Measurements from ENCODE around the gene LRRC23.
"Not testable (repeated sequence)": the region's sequence is repeated elsewhere in the genome, so short reads cannot be mapped to it uniquely, and the experiment has no call there.

Gene LRRC23

DNA sequence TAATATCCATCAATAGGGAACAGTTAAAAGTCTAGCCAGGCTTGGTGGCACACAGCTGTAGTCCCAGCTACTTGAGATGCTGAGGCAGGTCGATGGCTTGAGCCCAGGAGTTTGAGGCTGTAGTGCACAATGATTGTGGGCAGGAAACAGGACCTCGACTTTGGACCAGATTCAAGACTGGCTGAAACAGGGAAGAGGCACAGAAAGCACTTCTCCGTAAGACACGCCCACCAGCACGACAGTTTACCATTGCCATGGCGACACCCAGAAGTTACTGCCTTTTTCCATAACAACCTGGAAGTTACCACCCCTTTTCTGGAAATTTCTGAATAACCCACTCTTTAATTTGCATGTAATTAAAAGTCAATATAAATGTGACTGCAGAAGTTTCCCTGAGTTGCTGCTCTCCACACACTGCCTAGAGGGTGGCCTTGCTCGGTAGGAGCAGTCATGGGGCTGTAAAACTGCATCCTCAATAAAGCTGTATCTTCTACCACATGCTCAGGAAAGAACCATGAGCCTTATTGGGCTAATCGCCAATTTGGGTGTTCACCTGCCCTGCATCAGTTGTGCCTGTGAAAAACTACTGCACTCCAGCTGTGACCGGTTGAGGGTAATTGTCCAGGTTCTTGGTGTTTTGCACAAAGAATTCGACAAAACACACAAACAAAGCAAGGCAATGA lies 4.6 kb upstream of the LRRC23 start:
- peak in 46 of 58 donors; percentile 9 to 82 (median 42) for DNase-seq

DNA sequence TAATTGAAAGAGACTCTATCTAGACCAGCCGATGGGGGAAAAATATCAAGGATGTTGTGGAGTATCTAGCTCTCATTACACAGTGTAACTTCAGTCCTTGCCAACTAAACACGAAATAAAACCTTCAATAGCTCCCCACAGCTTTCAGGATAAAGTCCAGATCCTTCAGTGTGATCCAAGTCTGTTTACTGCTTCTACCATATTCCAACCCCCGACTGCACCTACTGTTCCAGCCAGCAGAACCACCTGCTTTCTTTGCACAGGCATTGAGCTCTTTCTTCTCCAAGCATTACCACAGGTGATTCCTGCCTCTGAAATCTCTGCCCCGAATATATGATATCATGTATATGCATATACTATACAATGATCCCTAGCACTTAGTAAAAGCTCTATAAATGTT lies 2.2 kb upstream of the LRRC23 start:
- no peak for DNase-seq

DNA sequence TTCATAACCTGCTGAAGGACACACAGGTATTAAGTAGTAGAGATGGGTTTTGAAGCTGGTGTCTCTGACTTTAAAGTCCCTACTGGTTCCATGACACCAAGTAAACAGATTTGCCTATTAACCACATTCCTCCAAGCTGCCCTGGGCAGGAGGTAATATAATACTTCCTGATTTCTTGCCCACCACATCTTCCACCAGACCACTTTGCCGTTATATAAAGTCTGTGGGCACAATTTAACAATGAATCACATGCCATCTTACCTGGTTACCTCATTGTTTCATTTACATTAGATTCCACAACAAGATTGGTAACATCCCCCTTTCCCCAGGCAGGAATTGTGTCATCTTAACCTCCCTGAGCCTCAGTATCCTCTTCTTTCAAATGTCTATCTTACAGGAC lies 900 bp upstream of the LRRC23 start:
- DNase-seq = no peak

DNA sequence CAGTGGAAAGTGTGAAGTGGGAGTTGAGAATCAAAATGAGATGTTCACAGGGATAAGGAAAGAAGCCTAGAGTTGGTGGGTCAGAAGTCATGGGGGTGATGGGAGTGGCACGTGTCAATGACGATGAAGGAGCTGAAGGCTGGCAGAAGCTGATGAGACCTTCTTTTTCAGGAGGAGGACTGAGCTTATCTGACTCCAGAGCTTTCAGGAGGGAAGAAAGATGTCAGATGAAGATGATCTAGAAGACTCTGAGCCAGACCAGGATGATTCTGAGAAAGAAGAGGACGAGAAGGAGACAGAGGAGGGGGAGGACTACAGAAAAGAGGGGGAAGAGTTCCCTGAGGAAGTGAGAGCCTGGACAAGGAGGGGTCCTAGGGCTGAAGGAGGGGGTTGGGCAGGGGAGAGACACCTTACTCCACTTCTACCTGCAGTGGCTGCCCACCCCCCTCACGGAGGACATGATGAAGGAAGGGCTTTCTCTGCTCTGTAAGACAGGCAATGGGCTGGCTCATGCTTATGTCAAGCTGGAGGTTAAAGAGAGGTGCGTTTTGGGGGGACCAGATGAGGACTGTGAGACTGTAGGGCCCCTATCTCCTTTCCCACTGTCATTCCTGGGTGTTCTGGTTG lies 905 bp downstream of the LRRC23 start:
- no peak for DNase-seq

DNA sequence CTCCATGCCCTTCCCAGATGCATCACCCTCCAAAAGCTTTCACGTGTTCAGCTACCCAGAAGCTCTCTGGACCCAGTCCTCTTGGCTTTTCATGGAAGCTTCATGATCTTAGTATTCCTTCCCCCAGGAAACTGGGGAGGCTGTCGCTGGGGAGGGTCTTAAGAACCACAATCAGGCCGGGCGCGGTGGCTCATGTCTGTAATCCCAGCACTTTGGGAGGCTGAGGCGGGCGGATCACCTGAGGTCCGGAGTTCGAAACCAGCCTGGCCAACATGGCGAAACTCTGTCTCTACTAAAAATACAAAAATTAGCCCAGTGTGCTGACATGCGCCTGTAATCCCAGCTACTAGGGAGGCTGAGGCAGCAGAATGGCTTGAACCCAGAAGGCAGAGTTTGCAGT lies 3.5 kb downstream of the LRRC23 start:
- DNase-seq = not testable (repeated sequence)

DNA sequence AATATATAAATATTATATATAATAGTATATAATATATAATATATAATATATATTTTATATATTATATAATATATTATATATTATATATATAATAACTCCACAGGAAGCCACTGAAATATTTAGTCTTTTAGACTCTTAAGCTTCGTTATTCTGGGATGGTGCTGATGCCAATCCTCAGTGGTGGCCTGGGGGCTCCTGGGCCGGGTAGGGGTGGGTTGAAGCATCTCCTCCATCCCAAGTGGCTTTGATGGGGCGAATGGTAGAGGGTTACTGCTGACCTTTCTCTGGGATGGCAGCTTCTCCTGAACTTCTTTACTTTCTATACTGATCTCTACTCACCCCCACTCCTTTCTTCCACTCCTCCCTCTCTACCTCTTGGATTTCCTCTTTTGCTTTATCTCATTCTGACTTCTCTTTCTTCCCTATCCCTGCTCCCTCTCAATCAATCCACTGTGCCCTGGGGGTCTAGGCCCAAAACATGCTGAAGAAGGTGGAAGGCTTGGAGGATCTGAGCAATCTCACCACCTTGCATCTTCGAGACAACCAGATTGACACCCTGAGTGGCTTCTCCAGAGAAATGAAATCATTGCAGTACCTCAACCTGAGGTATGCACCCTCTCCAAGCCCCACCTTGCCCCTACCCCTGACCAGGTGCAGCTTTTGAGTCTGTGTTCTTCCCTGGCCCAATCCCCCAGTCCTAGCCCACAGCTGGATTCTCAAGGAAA lies 5.0 kb downstream of the LRRC23 start:
- no peak for DNase-seq

DNA sequence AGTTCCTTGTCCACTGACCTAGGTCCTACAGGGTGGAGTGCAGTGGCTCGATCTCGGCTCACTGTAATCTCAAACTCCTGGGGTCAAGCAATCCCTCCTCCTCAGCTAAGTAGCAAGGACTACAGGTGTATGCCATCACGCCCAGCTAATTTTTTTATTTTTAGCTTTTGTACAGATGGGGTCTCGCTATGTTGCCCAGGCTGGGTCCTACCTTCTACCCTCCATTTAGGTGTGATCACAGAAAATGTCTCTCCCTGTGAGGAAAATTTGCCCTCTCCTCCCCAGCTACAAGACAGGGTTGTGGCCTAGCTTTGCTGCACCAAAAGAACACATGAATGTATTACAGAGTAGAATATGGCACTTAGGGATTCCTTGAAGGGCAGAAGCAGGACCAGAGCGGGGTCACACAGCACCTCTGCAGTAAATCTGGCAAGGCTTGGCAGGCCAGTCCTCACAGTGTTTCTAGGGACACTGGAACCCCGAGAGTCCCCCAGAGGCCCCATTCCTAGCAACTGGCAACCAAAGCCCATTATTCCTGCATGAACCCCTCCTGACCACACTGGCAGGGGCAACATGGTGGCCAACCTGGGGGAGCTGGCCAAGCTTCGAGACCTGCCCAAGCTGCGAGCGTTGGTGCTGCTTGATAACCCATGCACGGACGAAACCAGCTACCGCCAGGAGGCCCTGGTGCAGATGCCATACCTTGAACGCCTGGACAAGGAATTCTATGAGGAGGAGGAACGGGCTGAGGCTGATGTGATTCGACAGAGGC lies 7.7 kb downstream of the LRRC23 start:
- DNase-seq = no peak

DNA sequence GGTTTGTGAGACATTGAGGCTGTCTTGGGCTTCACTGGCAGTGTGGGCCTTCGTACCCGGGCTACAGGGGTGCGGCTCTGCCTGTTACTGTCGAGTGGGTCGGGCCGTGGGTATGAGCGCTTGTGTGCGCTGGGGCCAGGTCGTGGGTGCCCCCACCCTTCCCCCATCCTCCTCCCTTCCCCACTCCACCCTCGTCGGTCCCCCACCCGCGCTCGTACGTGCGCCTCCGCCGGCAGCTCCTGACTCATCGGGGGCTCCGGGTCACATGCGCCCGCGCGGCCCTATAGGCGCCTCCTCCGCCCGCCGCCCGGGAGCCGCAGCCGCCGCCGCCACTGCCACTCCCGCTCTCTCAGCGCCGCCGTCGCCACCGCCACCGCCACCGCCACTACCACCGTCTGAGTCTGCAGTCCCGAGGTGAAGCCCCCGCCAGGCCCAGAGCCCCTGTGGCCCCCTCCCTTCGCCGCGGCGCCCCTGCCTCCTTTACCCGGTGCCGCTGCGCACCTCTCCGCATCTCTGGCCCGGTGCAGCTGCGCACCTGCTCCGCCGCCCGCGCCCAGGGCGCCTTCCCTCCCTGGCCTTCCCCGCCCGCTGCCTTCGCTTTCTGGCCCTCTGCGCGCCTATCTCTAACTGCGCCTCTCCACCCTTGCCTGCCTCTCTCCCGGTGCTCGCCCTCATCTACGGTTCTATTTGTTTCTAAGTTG lies 9.8 kb downstream of the LRRC23 start, which contains the start of gene ENO2:
ENO2 (plus strand) TSS at position 335 of the 701 bp plus-strand sequence. CDS start 1,253 bp downstream, outside the sequence.
- DNase-seq = peak in 55 of 58 donors; percentile 19 to 91 (median 77)

DNA sequence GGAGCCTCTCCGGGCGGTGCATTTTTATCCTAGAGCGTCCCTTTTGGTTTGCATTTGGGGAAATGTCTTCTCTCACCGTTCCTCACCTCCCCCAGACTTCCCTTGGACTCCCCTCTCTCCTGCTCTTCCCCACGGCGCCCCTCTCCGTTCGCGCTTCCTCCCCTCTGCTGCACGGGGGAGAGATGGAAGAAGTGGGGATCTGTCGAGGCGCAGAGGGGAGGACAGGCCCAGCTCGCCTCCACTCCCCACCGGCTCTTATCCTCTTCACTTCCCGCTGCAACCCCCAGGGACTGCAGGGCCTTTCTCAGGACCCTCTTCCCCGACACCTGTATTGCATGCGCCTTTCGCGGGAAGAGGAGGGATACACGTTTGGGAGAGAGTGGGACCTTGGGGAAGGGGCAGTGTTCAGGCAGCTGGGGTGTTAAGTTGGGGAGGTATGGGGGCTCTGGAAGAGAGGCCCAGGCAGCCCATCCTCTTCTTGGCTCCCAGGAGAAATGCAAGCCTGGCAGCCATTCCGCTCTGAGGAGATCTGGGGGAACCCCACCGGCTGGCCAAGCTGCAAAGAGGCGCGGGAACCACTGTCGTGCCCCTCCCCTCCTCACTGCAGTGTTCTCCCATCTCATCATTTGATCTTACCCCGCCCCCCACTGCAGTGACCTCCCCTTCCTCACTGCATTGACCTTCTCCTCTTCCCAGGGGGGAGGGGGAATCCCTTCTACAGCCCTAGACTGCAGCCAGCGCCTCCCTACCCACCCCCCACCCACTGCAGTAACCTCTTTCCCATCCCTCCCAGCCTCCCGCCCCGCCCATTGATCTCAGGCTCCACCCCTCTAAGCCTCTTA lies 10.5 kb downstream of the LRRC23 start:
- DNase-seq = peak in 10 of 58 donors; percentile 19 to 53 (median 32)

DNA sequence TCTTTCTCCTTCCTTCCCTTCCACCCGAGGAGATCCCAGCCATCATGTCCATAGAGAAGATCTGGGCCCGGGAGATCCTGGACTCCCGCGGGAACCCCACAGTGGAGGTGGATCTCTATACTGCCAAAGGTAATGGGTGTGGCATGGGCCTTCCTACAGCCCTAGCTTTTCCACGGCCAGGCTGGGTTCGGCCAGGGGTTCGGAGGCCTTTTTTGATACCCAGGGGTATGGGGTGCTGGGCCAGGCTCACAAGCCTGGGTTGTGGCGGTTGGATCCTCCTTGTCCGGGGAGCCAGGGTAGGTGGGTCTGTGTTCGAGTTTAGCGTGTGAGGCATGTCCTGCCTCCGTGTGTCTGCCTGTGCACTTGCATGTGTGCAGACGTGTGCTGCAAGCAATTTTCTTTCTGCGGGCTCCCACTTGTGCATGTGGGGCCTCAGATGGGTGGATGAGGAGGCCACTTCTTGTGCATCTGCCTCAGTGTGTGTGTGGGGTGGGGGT lies 11.2 kb downstream of the LRRC23 start:
- no peak for DNase-seq

DNA sequence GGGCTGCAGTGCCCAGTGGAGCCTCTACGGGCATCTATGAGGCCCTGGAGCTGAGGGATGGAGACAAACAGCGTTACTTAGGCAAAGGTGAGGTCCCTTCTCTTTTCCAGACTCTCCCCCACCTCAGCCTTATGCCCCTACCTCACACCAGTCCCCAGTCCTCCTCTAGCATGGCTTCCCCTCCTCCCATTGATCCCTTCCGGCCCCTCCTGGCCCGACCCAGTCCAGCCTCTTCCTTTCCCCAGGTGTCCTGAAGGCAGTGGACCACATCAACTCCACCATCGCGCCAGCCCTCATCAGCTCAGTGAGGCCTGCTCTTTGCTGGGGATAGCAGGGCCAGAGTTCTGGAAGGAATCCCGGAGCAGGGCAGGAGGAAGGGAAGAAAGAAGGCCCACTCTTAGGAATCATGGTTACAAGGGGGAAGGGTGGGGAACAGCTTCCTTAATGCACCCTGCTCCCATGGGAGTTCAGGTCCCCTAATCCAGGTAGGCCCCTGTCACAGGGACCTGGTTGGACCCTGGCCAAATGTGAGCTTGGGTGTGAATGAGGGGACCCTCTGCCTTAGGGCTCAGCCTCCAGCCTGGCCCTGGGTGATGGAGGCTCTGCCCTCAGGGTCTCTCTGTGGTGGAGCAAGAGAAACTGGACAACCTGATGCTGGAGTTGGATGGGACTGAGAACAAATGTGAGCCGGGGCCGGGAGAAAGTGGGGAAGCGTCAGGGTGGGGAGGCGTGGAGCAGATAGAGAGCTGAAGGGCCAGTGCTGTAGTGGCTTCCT lies 12.0 kb downstream of the LRRC23 start:
- DNase-seq = no peak

DNA sequence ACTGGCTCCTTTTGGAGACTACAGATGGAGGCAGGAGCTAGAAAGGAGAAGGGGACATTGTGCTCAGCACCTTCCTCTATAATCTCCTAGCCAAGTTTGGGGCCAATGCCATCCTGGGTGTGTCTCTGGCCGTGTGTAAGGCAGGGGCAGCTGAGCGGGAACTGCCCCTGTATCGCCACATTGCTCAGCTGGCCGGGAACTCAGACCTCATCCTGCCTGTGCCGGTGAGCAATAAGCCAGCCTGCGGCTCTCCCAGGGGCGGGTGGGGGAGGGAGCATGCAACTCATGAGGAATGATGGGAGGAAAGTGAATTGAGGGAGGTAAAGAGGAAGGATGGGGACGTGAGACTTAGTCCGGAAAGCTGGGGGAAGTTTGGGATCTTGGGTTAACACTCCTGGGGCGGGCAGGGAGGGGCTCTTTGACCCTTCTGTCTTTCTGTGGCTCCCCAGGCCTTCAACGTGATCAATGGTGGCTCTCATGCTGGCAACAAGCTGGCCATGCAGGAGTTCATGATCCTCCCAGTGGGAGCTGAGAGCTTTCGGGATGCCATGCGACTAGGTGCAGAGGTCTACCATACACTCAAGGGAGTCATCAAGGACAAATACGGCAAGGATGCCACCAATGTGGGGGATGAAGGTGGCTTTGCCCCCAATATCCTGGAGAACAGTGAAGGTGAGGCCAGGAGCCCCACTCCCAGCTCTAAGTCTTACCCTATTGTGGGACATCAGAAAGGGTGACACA lies 13.0 kb downstream of the LRRC23 start:
- no peak for DNase-seq

DNA sequence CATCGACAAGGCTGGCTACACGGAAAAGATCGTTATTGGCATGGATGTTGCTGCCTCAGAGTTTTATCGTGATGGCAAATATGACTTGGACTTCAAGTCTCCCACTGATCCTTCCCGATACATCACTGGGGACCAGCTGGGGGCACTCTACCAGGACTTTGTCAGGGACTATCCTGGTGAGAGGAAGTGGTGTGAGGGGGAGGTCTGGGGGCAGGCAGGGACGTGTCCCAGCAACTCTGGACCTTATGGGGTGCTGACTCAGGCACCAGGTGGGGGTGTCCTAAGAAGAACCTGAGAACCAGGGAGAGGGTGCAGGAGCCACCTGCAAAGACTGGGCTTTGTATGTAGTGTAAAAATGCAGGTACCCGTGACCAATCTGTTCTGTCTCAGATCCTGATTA lies 15.0 kb downstream of the LRRC23 start:
- DNase-seq = no peak

DNA sequence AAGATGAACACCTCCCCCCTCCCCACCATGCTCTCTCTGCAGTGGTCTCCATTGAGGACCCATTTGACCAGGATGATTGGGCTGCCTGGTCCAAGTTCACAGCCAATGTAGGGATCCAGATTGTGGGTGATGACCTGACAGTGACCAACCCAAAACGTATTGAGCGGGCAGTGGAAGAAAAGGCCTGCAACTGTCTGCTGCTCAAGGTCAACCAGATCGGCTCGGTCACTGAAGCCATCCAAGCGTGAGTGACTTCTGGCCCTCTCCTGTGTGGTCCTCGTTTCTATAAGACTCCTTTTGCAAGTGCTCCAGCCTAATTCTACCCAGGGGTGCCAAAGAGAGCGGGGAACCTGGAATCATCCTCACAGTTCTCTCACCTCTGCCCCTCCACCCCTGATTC lies 16.9 kb downstream of the LRRC23 start:
- no peak for DNase-seq

DNA sequence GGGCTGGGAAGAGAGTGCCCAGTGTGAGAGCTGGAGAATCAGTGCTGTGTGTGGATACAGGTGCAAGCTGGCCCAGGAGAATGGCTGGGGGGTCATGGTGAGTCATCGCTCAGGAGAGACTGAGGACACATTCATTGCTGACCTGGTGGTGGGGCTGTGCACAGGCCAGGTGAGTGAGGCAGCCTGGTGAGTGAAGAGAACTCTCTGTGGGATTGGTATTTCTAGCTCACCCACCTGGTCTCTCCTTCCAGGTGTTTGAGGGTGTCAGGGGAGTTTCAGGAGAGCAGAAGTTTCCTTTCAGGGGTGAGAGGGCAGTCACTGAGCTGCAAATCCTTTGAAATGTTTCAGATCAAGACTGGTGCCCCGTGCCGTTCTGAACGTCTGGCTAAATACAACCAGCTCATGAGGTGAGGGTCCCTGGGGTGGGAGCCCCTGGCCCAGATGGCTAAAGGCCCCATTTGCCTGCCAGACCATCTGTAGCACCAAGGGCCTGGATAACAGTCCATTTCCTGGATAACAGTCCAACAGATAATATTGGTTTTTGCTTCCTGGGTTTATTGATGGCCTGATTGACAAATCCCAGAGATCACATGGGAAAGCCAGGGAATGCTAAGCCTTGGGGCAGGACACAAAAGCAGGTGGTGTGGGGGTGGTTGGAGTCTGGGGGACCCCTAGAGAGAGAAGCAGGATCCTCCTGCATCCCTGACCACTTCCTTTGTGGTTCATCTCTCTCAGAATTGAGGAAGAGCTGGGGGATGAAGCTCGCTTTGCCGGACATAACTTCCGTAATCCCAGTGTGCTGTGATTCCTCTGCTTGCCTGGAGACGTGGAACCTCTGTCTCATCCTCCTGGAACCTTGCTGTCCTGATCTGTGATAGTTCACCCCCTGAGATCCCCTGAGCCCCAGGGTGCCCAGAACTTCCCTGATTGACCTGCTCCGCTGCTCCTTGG lies 17.6 kb downstream of the LRRC23 start:
- DNase-seq = no peak

DNA sequence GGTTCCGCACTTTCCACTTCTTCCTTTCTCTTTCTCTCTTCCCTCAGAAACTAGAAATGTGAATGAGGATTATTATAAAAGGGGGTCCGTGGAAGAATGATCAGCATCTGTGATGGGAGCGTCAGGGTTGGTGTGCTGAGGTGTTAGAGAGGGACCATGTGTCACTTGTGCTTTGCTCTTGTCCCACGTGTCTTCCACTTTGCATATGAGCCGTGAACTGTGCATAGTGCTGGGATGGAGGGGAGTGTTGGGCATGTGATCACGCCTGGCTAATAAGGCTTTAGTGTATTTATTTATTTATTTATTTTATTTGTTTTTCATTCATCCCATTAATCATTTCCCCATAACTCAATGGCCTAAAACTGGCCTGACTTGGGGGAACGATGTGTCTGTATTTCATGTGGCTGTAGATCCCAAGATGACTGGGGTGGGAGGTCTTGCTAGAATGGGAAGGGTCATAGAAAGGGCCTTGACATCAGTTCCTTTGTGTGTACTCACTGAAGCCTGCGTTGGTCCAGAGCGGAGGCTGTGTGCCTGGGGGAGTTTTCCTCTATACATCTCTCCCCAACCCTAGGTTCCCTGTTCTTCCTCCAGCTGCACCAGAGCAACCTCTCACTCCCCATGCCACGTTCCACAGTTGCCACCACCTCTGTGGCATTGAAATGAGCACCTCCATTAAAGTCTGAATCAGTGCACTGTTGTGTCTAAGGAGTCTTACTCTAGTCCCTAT lies 18.5 kb downstream of the LRRC23 start:
- peak in 1 of 58 donors; percentile 38 for DNase-seq

All from anterior cingulate cortex (tissue), 58 donors.